T-helper 2 cell treated with Interferon-gamma antibody and Interleukin-4, amounts not matched to agents 100 ng/mL and 5 ng/mL, for 36 hours (primary cell): Measurements from ENCODE around the gene RAD23B. TPM values are rescaled to one million over a fixed set of nuclear protein-coding genes. Genes with fewer than 3 reads are reported as not detected.

Experiments
- intact Hi-C: fragments of 100-400 bp; cut with micrococcal nuclease; formaldehyde crosslinking; loops from one replicate; pipeline ENCODE4 v1.15.1; 2023
- total RNA-seq: library from RNA; stranded (reverse); gene quantifications from 2 replicates; pipeline ENCODE4 v1.2.3, GENCODE V29; 2022

Gene RAD23B
- total RNA-seq, 1 donor from 2014 or later = 99.9 TPM

- intact Hi-C loops = no loop called here
Observed at GRCh38 chr9:107334103-107334776, 51.2 kb downstream of the RAD23B start.

GRCh38 chr9:107335331-107335730 is 52.3 kb downstream of the RAD23B start:
- intact Hi-C loops = no loop called here

- intact Hi-C loops = no loop called here
Observed at GRCh38 chr9:107336718-107337360, 53.8 kb downstream of the RAD23B start.

- intact Hi-C loops = no loop called here
Observed at GRCh38 chr9:107337676-107338590, 54.9 kb downstream of the RAD23B start.

- intact Hi-C loops = no loop called here
Observed at GRCh38 chr9:107338911-107339659, 56.0 kb downstream of the RAD23B start.

GRCh38 chr9:107340920-107341632 is 58.0 kb downstream of the RAD23B start:
- intact Hi-C loops = loop anchor here (1.0 kb wide), 3 partner anchors 57 to 204 kb away; no protein-coding TSS in a partner anchor

- intact Hi-C loops = no loop called here
Observed at GRCh38 chr9:107342476-107343161, 59.5 kb downstream of the RAD23B start.

- intact Hi-C loops = no loop called here
Observed at GRCh38 chr9:107345327-107345726, 62.2 kb downstream of the RAD23B start.

- intact Hi-C loops = no loop called here
Observed at GRCh38 chr9:107348836-107349235, 65.8 kb downstream of the RAD23B start.

GRCh38 chr9:107350443-107350842 is 67.4 kb downstream of the RAD23B start:
- intact Hi-C loops = no loop called here

GRCh38 chr9:107351382-107352045 is 68.4 kb downstream of the RAD23B start:
- intact Hi-C loops = no loop called here

- intact Hi-C loops = no loop called here
Observed at GRCh38 chr9:107355394-107355793, 72.3 kb downstream of the RAD23B start.

- intact Hi-C loops = no loop called here
Observed at GRCh38 chr9:107358986-107359385, 75.9 kb downstream of the RAD23B start.

- intact Hi-C loops = no loop called here
Observed at GRCh38 chr9:107360098-107360497, 77.0 kb downstream of the RAD23B start.

GRCh38 chr9:107361816-107362215 is 78.7 kb downstream of the RAD23B start:
- intact Hi-C loops = no loop called here

- intact Hi-C loops = no loop called here
Observed at GRCh38 chr9:107363516-107364152, 80.6 kb downstream of the RAD23B start.

- intact Hi-C loops = no loop called here
Observed at GRCh38 chr9:107367727-107368502, 84.8 kb downstream of the RAD23B start.

- intact Hi-C loops = no loop called here
Observed at GRCh38 chr9:107368696-107369095, 85.6 kb downstream of the RAD23B start.
